HG03460 (cell line): ENCODE results near the gene NID2.

Experiments
- ATAC-seq: cut with Tn5 transposase; IDR thresholded peaks from one replicate; pipeline ENCODE4 v1.9.1; 2021; ENCODE audit not compliant: unreplicated experiment

The NID2 gene

DNA sequence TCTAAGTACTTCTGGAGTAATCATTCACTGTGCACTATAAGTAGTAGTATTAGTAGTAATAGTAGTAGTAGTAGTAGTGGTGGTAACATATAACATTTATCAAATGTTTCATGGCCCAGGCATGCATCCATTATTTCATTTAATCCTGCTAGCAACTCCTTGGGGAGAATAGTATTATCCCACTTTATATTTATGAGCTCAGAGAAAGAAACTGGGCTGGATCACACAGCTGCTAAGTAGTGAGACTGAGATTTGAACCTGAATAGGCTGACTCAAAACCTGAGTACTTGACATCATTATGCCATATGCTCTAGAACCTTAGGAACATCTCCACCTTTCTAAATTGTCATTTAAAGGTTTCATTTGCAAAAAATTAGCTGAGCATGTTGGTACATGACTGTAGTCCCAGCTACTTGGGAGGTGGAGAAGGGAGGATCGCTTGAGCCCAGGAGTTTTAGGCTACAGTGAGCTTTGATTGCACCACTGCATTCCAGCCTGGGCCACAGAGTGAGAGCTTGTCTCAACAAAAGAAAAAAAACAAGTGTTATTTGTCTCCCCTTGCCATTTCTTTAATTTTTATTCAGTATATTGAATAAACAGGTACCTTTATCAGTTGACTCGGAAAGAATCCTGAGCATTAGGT lies 11.4 kb upstream of the NID2 start:
- no peak for ATAC-seq

DNA sequence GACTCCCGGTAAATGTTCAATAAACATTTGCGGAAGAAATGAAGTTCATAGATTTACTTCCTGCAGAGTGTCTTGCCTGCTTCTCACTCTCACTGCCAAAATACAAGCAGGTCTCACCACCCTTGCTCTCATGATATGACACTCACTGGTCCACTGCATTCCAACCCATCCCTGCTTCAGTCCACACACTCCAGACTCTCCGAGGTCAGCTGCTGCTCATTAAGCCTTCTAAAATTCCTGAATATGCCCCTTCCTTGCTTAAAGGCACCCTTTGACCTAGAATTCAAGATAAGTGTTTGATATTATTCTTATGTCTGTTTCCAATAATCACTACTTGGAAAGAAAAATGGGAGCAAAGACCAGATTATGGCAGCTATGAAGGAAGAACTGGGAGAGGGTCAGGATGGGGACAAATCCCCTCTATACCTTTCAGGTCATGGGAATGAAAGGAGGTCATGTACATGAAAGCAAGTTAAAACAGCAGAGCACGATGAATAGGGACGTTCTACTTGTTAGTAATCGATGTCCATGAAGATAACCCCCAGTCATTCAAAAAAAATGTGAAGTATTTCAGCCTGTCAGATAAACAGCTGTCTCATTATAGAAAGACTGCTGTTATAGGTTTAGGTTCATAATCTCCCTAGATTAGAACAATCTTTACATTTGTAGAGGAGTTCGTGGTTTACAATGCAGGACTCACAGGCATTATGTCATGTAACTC lies 10.5 kb upstream of the NID2 start:
- no peak for ATAC-seq

DNA sequence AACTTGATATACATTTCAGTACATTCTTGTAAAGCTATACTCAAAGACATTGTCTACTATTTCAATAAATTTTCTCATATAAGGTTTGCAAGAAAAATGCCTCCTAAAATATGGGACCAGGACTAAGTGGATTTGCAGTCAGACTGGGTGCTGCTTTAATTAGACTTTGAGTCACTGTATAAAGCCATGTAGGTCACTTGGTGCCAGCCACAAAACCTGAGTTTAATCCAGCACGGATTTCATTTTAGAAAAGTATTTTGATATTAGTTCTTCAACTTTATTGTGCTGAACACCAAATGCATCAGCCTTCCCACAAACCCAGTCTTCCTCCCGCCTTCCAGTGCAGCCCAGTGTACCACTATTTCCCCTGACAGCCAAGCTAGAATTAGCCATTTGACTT lies 9.9 kb upstream of the NID2 start:
- no peak for ATAC-seq

DNA sequence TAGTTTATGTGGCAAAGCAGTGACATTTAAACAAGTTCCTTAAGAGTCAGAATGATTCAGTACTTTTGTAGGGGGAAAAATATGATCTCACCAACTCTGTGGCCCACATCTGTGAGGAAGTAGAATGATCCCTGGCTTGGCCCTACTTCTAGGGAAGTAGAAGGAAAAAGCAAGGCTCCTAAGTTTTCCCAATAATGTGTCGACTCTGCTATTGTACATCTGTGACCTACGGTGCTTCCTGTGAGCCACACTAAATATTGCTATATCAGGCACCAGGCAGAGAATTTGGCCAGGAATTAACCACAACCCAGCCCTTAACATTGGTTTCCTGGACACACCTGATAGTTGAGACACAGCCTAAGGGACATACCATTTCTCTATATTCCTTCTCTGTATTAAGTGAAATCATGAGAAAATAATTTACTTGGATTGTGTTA lies 9.3 kb upstream of the NID2 start:
- no peak for ATAC-seq

DNA sequence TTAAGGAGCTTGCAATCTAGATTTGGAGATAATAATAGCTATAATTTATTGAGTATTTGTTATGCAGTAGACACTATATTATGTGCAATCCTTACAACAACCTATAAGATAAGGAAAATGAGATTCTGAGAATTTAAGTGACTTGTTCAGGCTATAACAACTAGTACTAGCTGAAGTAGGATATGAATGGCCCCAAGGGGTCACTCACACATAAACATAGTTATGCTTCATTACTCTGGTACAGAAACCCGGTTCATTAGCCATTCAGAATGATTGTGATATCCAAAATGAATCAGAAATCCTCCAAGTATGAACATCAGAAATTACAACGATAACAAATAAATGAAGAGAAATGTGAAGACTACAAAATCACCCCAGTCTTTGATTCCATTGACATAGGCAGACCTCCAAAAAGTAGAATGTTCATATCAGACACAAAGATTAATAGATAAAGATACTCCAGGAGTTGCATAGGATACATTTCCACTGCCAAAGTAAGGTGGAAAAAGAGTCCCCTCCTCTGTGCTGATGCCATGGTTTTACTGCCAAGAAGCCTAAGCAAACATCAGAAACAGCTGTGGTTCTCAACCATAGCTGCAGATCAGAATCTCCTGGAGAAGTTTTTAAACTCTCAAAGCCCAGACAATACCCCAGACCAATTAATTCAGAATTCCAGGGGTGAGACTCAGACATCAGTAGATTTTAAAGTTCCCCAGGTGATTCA lies 8.6 kb upstream of the NID2 start:
- ATAC-seq, result no peak

DNA sequence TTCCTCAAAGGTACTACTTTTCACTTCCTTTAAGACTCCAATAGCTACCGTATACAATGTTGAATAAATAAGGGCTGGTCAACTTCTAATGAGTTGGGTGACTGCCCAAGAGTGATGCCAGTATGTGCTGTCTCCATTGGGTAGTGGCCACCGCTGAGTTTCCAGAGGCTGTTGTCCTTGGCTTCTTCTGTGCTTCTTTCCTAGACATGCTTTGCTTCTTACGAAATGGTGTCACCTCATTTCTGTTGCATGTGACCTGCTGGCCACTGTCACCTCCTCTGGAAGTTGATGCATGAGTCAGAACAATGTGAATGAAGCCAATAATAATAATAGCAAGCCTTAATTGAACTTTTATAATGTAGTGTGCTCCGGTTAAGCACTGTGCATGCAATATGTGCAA lies 7.5 kb upstream of the NID2 start:
- no peak for ATAC-seq

DNA sequence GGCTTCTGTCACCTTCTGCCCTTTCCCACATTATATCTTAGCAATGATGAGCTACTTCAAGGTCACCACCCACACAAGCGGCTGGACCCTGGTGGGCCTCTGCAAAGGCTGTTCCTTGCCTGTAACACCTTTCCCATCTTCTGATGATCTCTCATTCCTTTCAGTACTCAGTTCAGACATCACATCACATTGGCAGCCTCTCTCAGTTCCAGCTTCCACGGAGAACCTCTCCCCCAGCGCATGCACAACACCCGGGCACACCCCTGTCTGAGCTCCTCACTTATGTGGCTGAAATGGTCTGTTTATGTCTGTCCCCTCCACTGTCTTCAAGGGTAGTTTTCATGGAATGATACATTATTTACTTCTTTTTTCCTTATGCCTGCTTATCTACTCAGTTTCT lies 6.5 kb upstream of the NID2 start:
- no peak for ATAC-seq

DNA sequence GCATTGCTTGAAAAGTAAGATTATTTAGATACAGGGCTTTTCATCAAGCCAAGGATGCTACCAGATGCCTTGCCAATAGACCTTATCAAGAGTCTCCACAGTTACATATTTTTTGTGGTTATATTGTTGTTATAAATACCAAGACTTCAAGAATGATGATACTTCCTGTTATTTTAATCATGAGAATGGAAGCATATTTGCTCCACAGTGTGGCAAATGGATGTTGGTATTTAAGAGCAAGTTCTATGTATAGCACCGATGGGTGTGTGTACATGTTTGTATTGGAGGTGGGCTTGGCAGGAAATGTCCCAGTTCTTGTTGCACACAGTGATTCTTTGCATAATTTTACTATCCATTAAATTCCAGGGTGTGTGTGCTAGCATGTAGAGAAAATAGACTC lies 4.4 kb upstream of the NID2 start:
- ATAC-seq, result no peak

DNA sequence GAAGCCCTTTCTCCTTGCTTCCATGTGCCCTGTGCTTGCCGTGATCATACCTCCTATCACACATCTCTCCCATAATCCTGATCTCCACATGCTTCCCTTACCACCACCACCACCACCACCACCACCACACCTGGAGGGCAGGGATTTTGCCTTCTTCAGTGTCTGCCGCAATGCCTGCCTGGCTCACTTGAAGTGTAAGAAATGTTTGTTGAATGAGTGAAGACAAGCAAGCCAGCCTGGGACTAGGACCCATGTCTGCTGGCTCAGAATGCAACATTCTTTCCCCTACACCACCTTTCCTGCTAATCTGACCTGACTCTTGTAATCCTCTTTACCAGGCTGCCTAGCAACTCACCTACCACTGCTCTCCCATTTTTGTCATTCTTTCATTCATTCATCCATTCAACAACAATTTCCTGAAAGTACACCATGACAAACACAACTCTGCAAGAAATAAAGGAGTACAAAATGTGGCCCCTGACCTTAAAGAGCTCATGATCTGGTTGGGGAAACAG lies 3.5 kb upstream of the NID2 start:
- no peak for ATAC-seq

DNA sequence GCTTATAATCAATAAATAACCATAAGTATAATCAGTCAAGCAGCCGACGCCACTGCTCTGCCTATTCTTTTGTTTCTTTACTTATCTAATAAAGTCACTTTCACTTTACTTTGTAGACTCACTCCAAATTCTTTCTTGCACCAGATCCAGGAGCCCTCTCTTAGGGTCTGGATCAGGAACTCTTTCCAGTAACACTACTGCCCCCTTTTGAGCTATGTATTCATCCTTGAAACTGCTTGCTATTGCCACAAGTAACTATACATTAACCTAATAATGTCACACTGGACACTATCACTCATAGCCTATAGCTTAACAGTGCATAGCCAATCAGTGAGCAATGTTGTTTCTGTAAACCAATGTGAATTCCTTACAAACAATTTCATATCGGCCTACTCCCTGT lies 2.8 kb upstream of the NID2 start:
- no peak for ATAC-seq

DNA sequence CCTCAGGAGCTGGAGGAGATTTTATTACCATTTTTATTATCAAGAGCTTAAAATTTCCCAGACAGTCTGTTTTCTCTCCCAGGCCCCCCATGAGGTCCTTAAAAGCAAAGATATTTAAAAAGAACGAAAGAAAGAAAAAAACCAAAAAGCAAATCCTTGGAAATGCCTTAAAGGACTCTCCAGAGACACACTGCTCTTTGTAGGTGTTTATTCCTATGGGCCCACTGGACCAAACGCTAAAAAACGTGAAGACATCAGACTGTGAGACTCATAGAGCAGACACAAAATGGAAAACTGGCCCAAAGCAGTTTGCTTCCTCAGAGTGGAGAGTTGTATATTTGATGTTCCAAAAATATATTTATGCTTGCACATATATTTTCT lies 1.2 kb upstream of the NID2 start:
- ATAC-seq, result no peak

DNA sequence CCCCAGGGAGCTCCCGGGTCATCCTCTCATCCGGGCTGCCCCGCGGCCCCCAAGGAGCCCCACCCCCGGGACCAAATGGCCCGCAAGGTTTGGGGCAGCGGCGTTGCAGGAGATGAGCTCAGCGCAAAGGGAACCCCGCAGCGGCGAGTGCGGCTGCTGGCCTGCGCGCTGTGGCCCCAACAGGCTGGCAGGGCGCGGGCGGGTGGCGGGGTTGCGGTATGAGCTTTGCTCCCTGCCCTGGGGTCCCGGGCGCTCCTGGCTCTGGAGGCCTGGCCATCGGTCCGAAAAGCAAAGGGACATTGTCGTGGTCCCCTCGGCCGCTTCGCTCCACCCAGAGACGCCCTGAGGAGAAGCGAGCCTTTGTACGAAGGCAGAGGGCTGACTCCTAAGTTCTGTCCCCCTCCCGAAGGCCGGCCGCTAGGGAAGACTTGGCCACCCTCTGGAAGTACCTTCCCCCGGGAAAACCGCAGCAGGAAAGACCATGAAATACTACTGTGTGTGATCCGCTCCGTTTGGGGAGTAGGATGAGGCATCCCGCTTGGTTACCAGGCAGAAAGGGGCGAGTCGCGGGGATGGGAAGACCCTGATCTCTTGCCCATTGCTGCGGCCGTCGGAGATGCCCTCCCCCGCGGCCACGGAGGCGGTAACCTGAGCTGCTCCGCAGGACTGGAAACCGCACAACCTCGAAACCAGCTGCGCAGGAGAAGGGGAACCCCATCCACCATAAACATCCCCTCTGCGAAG lies 620 bp upstream of the NID2 start:
- no peak for ATAC-seq

DNA sequence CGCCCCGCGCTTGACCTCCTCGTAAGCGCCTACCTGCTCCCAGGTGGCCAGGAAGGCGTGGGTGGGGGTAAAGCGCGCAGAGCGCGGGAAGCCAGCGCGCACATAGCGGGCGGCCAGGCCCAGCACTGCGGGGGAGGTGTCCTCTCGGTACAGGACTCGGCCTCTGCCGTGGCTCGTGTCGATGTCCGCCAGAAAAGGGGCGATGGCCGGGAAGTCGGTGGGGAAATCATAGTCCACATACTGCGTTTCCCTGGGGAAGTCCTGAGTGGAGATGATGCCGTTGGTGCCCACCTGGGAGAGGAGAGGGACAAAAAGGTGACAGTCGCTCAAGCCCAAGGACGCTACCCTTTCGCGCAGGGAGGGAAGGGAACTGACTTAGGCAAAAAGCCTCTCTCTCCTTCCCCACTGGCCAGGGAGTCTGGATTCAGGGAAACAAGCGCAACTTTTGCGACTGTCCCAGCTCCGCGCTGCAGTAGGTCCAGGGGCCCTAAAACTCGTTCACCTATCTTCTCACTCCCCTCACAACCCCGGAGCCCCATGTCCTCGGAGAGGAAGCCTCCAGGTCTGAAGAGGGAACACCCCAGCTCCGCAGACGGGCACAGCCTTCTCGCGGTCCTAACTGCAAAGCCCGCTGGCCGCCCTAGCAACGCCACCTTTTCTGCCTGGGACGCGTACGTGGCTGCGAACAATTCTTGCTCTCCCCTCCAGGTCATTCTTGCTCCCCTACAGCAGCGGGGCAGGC lies 815 bp downstream of the NID2 start:
- no peak for ATAC-seq

DNA sequence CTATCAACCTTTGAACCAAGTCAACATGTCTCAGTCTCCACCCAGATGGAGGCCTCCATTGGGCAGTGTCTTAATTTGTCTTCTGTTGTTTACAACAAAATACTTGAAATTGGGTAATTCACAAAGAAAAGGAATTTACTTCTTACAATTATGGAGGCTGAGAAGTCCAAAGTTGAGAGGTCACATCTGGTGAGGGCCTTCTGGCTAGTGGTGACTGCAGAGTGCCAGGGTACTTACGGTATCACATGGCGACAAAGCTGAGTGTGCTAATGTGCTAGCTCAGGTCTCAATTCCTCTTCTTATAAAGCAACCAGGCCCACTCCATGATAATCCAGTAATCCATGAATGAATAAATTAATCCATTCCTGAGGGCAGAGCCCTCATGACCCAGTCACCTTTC lies 4.7 kb downstream of the NID2 start:
- no peak for ATAC-seq

DNA sequence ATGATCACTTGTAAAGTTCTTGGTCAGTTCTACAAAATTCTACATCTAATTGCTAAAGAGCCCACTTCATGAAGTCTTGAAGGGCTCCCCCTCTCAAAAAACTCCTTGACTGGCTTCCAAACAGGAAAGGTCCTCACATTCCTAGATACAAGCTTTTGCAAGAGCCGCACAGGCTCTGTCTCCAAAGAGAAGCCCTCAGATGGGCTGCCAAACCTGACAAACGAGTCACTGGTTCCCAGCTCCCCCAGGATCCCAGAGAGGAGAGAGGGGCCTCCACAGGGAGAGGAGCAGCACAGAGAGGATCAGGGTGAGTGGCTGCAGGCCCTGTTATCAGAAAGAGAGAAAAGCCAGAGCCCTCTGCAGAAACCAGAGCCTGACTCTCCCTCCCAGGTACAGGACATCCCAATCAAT lies 5.8 kb downstream of the NID2 start:
- ATAC-seq, result no peak

DNA sequence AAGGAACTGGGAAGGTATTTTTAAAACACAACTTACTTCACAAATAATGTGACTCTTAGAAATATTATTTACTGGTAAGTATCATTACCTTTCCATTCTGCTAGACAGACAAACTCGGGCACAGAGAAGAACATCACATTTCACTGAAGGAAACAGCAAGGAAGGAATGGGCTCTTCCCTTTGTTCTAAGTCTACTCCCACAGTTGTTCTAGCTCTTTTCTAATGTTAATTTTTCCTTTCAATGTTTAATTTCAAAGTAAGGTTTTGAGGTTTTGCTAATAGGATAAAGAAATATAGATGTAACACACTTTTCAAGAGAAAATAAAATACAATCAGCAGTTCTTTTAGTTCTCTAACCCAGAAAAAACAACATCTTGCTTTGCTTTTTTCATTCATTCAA lies 7.0 kb downstream of the NID2 start:
- no peak for ATAC-seq

DNA sequence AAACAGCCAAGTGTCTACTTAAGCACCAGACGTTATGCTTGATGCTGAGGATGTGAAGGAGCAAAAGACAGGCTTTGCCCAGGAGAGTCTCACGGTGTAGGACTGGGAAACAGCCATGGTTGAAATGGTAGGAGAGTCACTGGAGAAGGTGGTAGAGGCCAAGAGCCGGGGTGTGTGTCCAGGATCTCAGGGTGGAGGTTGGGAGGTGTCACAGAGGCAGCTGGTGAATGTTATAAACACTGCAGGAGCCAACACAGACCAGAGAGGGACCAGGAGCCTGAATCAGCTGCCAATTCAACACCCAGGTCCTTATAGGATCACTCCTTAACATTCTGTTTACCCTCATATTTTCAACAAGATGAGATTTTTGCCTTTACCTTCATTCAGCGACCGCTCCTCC lies 7.5 kb downstream of the NID2 start:
- no peak for ATAC-seq

DNA sequence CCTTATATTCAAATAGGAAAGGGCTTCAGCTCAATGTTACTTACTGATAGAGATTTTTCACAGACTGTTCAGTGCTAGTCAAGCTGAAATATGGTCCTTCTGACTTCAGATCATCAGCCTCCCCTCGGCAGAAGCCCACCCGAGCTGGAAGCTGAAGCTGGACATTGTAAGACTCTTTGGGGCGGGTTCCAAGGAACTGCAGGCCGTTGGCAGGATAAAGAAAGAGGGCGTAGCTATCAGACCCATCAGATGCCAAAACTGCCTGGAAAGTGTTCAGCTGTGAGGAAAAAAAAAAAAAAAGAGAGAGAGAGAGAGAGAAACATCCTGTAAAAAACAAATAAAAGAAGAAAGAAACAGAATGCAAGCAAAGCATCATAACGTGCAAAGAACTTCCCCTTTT lies 8.8 kb downstream of the NID2 start:
- no peak for ATAC-seq

DNA sequence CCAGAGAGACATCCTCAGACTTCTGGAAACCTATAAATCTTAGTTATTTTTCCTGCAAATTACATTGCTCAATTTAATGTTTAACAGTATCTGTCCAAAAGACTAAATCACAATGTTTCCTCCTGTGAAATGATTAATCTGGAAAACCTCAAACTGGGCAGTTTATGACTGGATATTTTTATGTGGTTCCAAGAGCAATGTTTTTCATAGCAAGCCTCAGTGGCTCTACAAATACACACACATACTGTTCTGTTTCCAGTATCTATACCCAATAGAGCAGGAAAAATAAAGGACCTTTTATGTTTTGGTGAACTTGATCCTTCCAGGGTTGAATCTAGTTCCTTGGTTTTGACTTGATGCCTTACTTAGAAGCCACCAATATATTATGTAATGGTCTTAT lies 9.2 kb downstream of the NID2 start:
- ATAC-seq, result no peak

DNA sequence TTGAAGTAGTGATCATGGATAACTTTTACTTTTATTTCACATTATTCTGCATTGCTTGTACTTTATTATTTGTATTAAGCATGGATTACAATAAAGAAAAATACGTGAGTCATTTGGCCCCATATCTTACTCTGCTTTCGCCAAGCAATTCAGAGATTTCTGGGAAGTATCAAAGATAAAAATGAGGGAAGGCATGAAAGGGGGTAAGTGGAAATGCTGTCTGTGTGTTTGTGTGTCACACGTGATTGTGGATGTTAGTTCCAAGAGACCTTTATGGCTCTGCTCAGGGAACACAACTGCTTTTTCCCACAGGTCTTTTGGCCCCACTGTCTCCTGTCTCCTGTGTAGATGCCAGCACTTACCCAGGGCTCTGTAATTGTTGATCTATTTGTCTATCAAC lies 10.5 kb downstream of the NID2 start:
- ATAC-seq, result no peak

DNA sequence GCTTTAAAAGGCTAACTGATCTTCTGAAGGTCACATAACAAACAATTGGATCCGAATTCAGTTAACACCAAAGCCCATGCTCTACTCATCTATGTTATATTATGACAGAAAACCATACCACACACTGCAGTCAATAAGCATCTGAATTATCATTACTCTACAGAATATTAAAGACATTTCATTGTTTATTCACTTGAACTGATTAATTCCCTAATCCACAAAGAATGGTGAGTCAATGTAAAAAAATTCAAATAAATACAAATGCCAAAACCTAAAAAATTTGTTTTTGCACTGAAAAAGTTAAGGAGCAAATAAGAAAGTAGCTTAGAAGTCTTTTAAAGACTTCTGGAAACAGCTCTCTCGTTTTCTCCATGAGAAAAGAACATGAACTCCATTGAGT lies 13.7 kb downstream of the NID2 start:
- no peak for ATAC-seq
